Left ventricle myocardium inferior (tissue), 1 donor: ENCODE data around the gene FHL5. TPM values are rescaled to one million over a fixed set of nuclear protein-coding genes. Genes with fewer than 3 reads are reported as not detected.

ENCODE experiments used
- DNase-seq: peaks from one replicate; pipeline ENCODE4 v3.0.0-alpha.2; 2020
- H3K27ac ChIP-seq: fragments of 200-600 bp; replicated peaks from 2 replicates; pipeline ENCODE4 v1.8.0; 2021
- H3K27me3 ChIP-seq: fragments of 200-600 bp; 2 replicates; pipeline ENCODE4 v1.8.0; 2021; ENCODE audit warnings: low read depth
- H3K36me3 ChIP-seq: fragments of 200-600 bp; 2 replicates; pipeline ENCODE4 v1.8.0; 2021
- H3K4me1 ChIP-seq: fragments of 200-600 bp; 2 replicates; pipeline ENCODE4 v1.8.0; 2021
- H3K4me3 ChIP-seq: fragments of 200-600 bp; 2 replicates; pipeline ENCODE4 v1.8.0; 2021; ENCODE audit warnings: mild to moderate bottlenecking, moderate library complexity
- H3K9me3 ChIP-seq: fragments of 200-600 bp; replicated peaks from 2 replicates; pipeline ENCODE4 v1.8.0; 2021
- CTCF ChIP-seq: fragments of 200-600 bp; IDR thresholded peaks from 2 replicates; pipeline ENCODE4 v1.8.0; 2021; ENCODE audit warnings: antibody characterized with exemption, mild to moderate bottlenecking, borderline replicate concordance
- intact Hi-C: fragments of 100-400 bp; cut with micrococcal nuclease; formaldehyde crosslinking; loops from one replicate; pipeline ENCODE4 v1.11.0; 2022
- total RNA-seq: library from RNA; stranded (reverse); fragmentation: NEBNext Ultra II Directional; extraction: Animal tissue kit (Norgen Biotek cat#: 25700); gene quantifications from one replicate; pipeline ENCODE4 v1.2.1, GENCODE V29; 2021
- donor health status: DM: no; HTN: yes; CAD: no; lungs with severe emphysema.

The FHL5 gene
- total RNA-seq, 1 donor from 2014 or later = 5.3 TPM

GRCh38 chr6:96576221-96576620 lies 13.3 kb downstream of the FHL5 start:
- no peak for TF ChIP-seq CTCF
- no peak for DNase-seq
- Histone ChIP-seq H3K36me3 (no peaks in the 10 kb centered on the region), H3K27me3 (peaks cover 3% of the 10 kb centered on the region), H3K27ac (no peak overlapping the region), H3K4me3 (no peak overlapping the region), H3K4me1 (no peaks in the 10 kb centered on the region), H3K9me3 (peaks cover 5% of the 10 kb centered on the region)
- intact Hi-C loops = no loop called here

GRCh38 chr6:96582021-96582420 lies 19.1 kb downstream of the FHL5 start:
- Histone ChIP-seq H3K4me1 (no peaks in the 10 kb centered on the region), H3K27ac (peak overlapping the region; percentile 56), H3K9me3 (no peaks in the 10 kb centered on the region), H3K36me3 (no peaks in the 10 kb centered on the region), H3K4me3 (no peak overlapping the region), H3K27me3 (no peaks in the 10 kb centered on the region)
- intact Hi-C loops = no loop called here
- DNase-seq = no peak
- no peak for TF ChIP-seq CTCF

GRCh38 chr6:96582436-96582835 lies 19.5 kb downstream of the FHL5 start:
- H3K36me3 ChIP-seq = no peaks in the 10 kb centered on the region
- DNase-seq = no peak
- intact Hi-C loops = no loop called here
- no peaks in the 10 kb centered on the region for H3K27me3 ChIP-seq
- H3K4me3 ChIP-seq = no peak overlapping the region
- peak overlapping the region; percentile 56 for H3K27ac ChIP-seq
- no peaks in the 10 kb centered on the region for H3K9me3 ChIP-seq
- H3K4me1 ChIP-seq = no peaks in the 10 kb centered on the region
- TF ChIP-seq CTCF = no peak

GRCh38 chr6:96604420-96604819 lies 41.5 kb downstream of the FHL5 start:
- Histone ChIP-seq H3K4me3 (no peak overlapping the region), H3K27me3 (no peaks in the 10 kb centered on the region), H3K9me3 (no peaks in the 10 kb centered on the region), H3K4me1 (no peaks in the 10 kb centered on the region), H3K36me3 (no peaks in the 10 kb centered on the region), H3K27ac (no peak overlapping the region)
- DNase-seq = no peak
- TF ChIP-seq CTCF = no peak
- intact Hi-C loops = no loop called here

GRCh38 chr6:96608074-96608473 lies 45.1 kb downstream of the FHL5 start:
- Histone ChIP-seq H3K4me3 (no peak overlapping the region), H3K9me3 (no peaks in the 10 kb centered on the region), H3K27ac (peak overlapping the region; percentile 4), H3K27me3 (no peaks in the 10 kb centered on the region), H3K4me1 (no peaks in the 10 kb centered on the region), H3K36me3 (no peaks in the 10 kb centered on the region)
- intact Hi-C loops = no loop called here
- DNase-seq = no peak
- TF ChIP-seq CTCF = no peak

- intact Hi-C loops = no loop called here
- no peak for TF ChIP-seq CTCF
- Histone ChIP-seq H3K4me1 (no peaks in the 10 kb centered on the region), H3K27ac (no peak overlapping the region), H3K27me3 (no peaks in the 10 kb centered on the region), H3K9me3 (no peaks in the 10 kb centered on the region), H3K36me3 (no peaks in the 10 kb centered on the region), H3K4me3 (no peak overlapping the region)
- DNase-seq = no peak
These were observed 47.1 kb downstream of the FHL5 start for GRCh38 chr6:96610019-96610418.
